ENCODE measurements around the gene WNK2.

WNK2 gene

GRCh38 chr9:93264338-93265125 is 80.6 kb downstream of the WNK2 start:
- Mint-ChIP-seq H3K4me3 (no peak overlapping the region), H3K36me3 (no peaks in the 10 kb centered on the region), H3K4me1 (peaks cover 15 to 22% of the 10 kb centered on the region in 2 donors), H3K9me3 (no peaks in the 10 kb centered on the region), H3K27me3 (no peaks in the 10 kb centered on the region), H3K27ac (no peak overlapping the region)
- ATAC-seq (replicated peaks) (no peak), DNase-seq (no peak)

- DNase-seq (no peak), ATAC-seq (replicated peaks) (no peak)
- H3K4me3 Mint-ChIP-seq = no peak overlapping the region
- H3K27me3 Mint-ChIP-seq = no peaks in the 10 kb centered on the region
- H3K36me3 Mint-ChIP-seq = no peaks in the 10 kb centered on the region
- H3K4me1 Mint-ChIP-seq = peaks cover 20 to 31% of the 10 kb centered on the region in 2 donors
- no peak overlapping the region for H3K27ac Mint-ChIP-seq
- no peaks in the 10 kb centered on the region for H3K9me3 Mint-ChIP-seq
Observed at GRCh38 chr9:93265301-93265971, 81.5 kb downstream of the WNK2 start.

- H3K4me3 Mint-ChIP-seq = no peak overlapping the region
Observed at GRCh38 chr9:93265972-93266371, 82.0 kb downstream of the WNK2 start.

GRCh38 chr9:93266521-93267001 is 82.6 kb downstream of the WNK2 start:
- H3K4me3 Mint-ChIP-seq = no peak overlapping the region
- ATAC-seq (replicated peaks) (no peak), DNase-seq (no peak)
- H3K36me3 Mint-ChIP-seq = no peaks in the 10 kb centered on the region
- peaks cover 27 to 42% of the 10 kb centered on the region in 2 donors for H3K4me1 Mint-ChIP-seq
- no peaks in the 10 kb centered on the region for H3K9me3 Mint-ChIP-seq
- no peaks in the 10 kb centered on the region for H3K27me3 Mint-ChIP-seq
- no peak overlapping the region for H3K27ac Mint-ChIP-seq

More at GRCh38 chr9:93265972-93266371, 82.0 kb downstream of the WNK2 start:
- DNase-seq (no peak), ATAC-seq (replicated peaks) (no peak)
- no peaks in the 10 kb centered on the region for H3K36me3 Mint-ChIP-seq
- H3K27me3 Mint-ChIP-seq = no peaks in the 10 kb centered on the region
- H3K4me1 Mint-ChIP-seq = peaks cover 25 to 36% of the 10 kb centered on the region in 2 donors
- H3K27ac Mint-ChIP-seq = no peak overlapping the region
- no peaks in the 10 kb centered on the region for H3K9me3 Mint-ChIP-seq

GRCh38 chr9:93267091-93267541 is 83.2 kb downstream of the WNK2 start:
- Mint-ChIP-seq H3K27me3 (peaks cover 0 to 3% of the 10 kb centered on the region in 2 donors), H3K4me3 (no peak overlapping the region), H3K9me3 (no peaks in the 10 kb centered on the region), H3K4me1 (peaks cover 27 to 42% of the 10 kb centered on the region in 2 donors), H3K36me3 (no peaks in the 10 kb centered on the region), H3K27ac (no peak overlapping the region)
- DNase-seq (no peak), ATAC-seq (replicated peaks) (no peak)

- DNase-seq (no peak), ATAC-seq (replicated peaks) (no peak)
- Mint-ChIP-seq H3K27me3 (peaks cover 0 to 3% of the 10 kb centered on the region in 2 donors), H3K36me3 (no peaks in the 10 kb centered on the region), H3K9me3 (no peaks in the 10 kb centered on the region), H3K4me1 (peaks cover 27 to 42% of the 10 kb centered on the region in 2 donors), H3K27ac (no peak overlapping the region), H3K4me3 (peak overlapping the region; percentile 74 to 77)
Observed at GRCh38 chr9:93267681-93268505, 84.0 kb downstream of the WNK2 start.

- Mint-ChIP-seq H3K27ac (peak overlapping the region; percentile 54), H3K27me3 (peaks cover 2 to 3% of the 10 kb centered on the region in 2 donors), H3K4me1 (peaks cover 27 to 42% of the 10 kb centered on the region in 2 donors), H3K4me3 (peak overlapping the region; percentile 74 to 77), H3K36me3 (no peaks in the 10 kb centered on the region), H3K9me3 (no peaks in the 10 kb centered on the region)
- peak; percentile 85 to 87 for ATAC-seq (replicated peaks)
- peak; percentile 29 for DNase-seq
Observed at GRCh38 chr9:93268551-93269314, 84.8 kb downstream of the WNK2 start.

GRCh38 chr9:93270976-93271375 is 87.0 kb downstream of the WNK2 start:
- Mint-ChIP-seq H3K36me3 (no peaks in the 10 kb centered on the region), H3K4me1 (peaks cover 27 to 42% of the 10 kb centered on the region in 2 donors), H3K27ac (no peak overlapping the region), H3K27me3 (peaks cover 5 to 11% of the 10 kb centered on the region in 2 donors), H3K9me3 (peaks cover 1 to 2% of the 10 kb centered on the region in 2 donors), H3K4me3 (no peak overlapping the region)
- DNase-seq (no peak), ATAC-seq (replicated peaks) (peak in 1 of 2 donors; percentile 33)

- H3K9me3 Mint-ChIP-seq = peaks cover 1 to 3% of the 10 kb centered on the region in 2 donors
- H3K27me3 Mint-ChIP-seq = peaks cover 33 to 46% of the 10 kb centered on the region in 2 donors
- peak overlapping the region; percentile 82 for H3K27ac Mint-ChIP-seq
- no peak overlapping the region for H3K4me3 Mint-ChIP-seq
- ATAC-seq (replicated peaks) = peak; percentile 66 to 76
- peaks cover 4 to 15% of the 10 kb centered on the region in 2 donors for H3K4me1 Mint-ChIP-seq
- no peak for DNase-seq
- no peaks in the 10 kb centered on the region for H3K36me3 Mint-ChIP-seq
Observed at GRCh38 chr9:93276973-93277372, 93.0 kb downstream of the WNK2 start.

GRCh38 chr9:93278144-93278543 is 94.2 kb downstream of the WNK2 start:
- DNase-seq (no peak), ATAC-seq (replicated peaks) (no peak)
- Mint-ChIP-seq H3K9me3 (peaks cover 1 to 3% of the 10 kb centered on the region in 2 donors), H3K27me3 (peaks cover 36 to 52% of the 10 kb centered on the region in 2 donors), H3K27ac (no peak overlapping the region), H3K4me1 (peaks cover 4 to 15% of the 10 kb centered on the region in 2 donors), H3K4me3 (no peak overlapping the region), H3K36me3 (no peaks in the 10 kb centered on the region)

GRCh38 chr9:93280661-93281259 is 96.8 kb downstream of the WNK2 start:
- peaks cover 5 to 16% of the 10 kb centered on the region in 2 donors for H3K4me1 Mint-ChIP-seq
- peaks cover 38 to 46% of the 10 kb centered on the region in 2 donors for H3K27me3 Mint-ChIP-seq
- peaks cover 2 to 3% of the 10 kb centered on the region in 2 donors for H3K9me3 Mint-ChIP-seq
- no peaks in the 10 kb centered on the region for H3K36me3 Mint-ChIP-seq
- no peak overlapping the region for H3K27ac Mint-ChIP-seq
- no peak overlapping the region for H3K4me3 Mint-ChIP-seq
- DNase-seq = no peak
- ATAC-seq (replicated peaks) = no peak

GRCh38 chr9:93286252-93287188 is 102.6 kb downstream of the WNK2 start:
- peaks cover 22 to 31% of the 10 kb centered on the region in 2 donors for H3K27me3 Mint-ChIP-seq
- no peak overlapping the region for H3K4me3 Mint-ChIP-seq
- peaks cover 16 to 19% of the 10 kb centered on the region in 2 donors for H3K4me1 Mint-ChIP-seq
- ATAC-seq (replicated peaks) (peak; percentile 79 to 80), DNase-seq (no peak)
- no peaks in the 10 kb centered on the region for H3K36me3 Mint-ChIP-seq
- H3K9me3 Mint-ChIP-seq = peaks cover 0 to 2% of the 10 kb centered on the region in 2 donors
- peak overlapping the region; percentile 20 for H3K27ac Mint-ChIP-seq

Data from stimulated activated naive B cell treated with anti-CD40 and anti-IgM and Interleukin-4, amounts not matched to agents 10 μg/mL and 1 μg/mL and 100 μg/mL, for 72 hours (primary cell).